Activated CD4-positive, alpha-beta T cell treated with anti-CD3 and anti-CD28 coated beads, Interleukin-2, amount 10 ng/mL, durations not matched to agents 24 days and 14 days (primary cell): ENCODE results near the gene BOLL. TPM values are rescaled to one million over a fixed set of nuclear protein-coding genes. Genes with fewer than 3 reads are reported as not detected.
"Not testable (repeated sequence)": the region's sequence is repeated elsewhere in the genome, so short reads cannot be mapped to it uniquely, and the experiment has no call there.

Experiments
- DNase-seq: peaks from one replicate; pipeline ENCODE4 v3.0.0; 2022
- H3K27ac Mint-ChIP-seq: one replicate; pipeline ENCODE4 v1.8.0; 2022; ENCODE audit warnings: mild to moderate bottlenecking, mixed read lengths
- H3K27me3 Mint-ChIP-seq: one replicate; pipeline ENCODE4 v1.8.0; 2022; ENCODE audit warnings: mixed read lengths
- H3K36me3 Mint-ChIP-seq: one replicate; pipeline ENCODE4 v1.8.0; 2022; ENCODE audit warnings: low read depth, mild to moderate bottlenecking, mixed read lengths
- H3K4me1 Mint-ChIP-seq: one replicate; pipeline ENCODE4 v1.8.0; 2021; ENCODE audit warnings: mixed read lengths
- H3K4me3 Mint-ChIP-seq: one replicate; pipeline ENCODE4 v1.8.0; 2022; ENCODE audit warnings: mild to moderate bottlenecking, moderate library complexity, mixed read lengths
- H3K9me3 Mint-ChIP-seq: one replicate; pipeline ENCODE4 v1.8.0; 2021; ENCODE audit warnings: mixed read lengths
- intact Hi-C: fragments of 100-400 bp; cut with micrococcal nuclease; formaldehyde crosslinking; loops from one replicate; pipeline ENCODE4 v1.15.1; 2023
- total RNA-seq: library from RNA; stranded (reverse); gene quantifications from 2 replicates; pipeline ENCODE4 v1.2.3, GENCODE V29; 2022

The BOLL gene, protein sequence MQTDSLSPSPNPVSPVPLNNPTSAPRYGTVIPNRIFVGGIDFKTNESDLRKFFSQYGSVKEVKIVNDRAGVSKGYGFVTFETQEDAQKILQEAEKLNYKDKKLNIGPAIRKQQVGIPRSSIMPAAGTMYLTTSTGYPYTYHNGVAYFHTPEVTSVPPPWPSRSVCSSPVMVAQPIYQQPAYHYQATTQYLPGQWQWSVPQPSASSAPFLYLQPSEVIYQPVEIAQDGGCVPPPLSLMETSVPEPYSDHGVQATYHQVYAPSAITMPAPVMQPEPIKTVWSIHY
- not detected in 2 replicates for total RNA-seq

DNA sequence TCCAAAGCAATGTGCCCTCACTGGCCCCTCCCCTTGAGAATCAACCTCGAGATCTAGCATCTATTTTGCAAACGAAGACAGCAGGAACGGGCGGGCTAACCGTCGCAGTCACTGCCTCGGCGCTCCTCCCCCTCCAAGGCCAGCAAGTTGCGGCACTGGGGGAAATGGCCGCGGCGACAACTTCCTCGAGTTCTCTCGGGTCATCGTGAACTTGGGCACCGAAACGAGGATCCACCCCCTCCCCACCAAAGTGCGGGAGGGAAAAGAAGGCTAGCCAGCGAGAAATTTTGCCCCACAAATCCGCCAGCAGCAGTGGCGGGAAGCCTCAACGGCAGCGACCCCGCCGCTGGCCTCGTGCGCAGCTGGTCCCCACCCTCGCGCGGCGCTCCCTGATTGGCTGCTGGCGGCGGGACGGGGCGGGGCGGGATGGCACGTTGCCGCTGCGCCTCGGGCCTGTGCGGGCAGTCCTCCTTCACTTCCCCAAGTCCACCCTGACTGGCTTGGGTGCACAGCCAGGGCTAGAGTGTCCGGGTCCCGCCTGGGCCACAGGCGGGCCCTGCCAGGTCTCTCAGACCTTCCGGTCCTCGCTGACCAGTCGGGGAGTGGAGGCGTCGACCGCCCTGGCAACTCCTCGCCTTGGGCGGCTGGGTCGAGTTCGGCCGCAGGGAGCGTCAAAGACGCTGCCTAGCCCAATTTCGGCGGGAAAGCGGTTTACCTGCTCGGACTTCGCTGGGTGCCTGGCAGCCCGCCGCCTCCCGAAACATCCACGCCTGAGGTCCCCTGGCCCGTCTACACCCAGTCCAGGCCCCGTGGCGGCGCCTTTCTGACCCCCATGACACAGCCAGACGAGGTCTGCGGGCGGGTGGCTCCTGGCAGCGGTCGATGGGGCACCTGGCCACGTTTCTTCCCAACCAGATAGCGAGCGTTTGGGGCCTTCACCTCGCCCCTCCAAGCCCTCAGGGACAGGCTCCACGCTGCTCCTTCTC lies at the start of gene BOLL:
TSS of gene BOLL (minus strand) at position 364 of the 986 bp plus-strand sequence. CDS start 3,469 bp downstream, outside the sequence.
- peaks cover 2% of the 10 kb centered on the region for H3K4me1 Mint-ChIP-seq
- H3K36me3 Mint-ChIP-seq: no peaks in the 10 kb centered on the region
- no peaks in the 10 kb centered on the region for H3K9me3 Mint-ChIP-seq
- peak within 1 kb of the TSS; percentile 81 for H3K4me3 Mint-ChIP-seq
- H3K27ac Mint-ChIP-seq: no peak within 1 kb of the TSS
- no peak for DNase-seq
- intact Hi-C loops: no loop called here
- peaks cover 36% of the 10 kb centered on the region for H3K27me3 Mint-ChIP-seq

DNA sequence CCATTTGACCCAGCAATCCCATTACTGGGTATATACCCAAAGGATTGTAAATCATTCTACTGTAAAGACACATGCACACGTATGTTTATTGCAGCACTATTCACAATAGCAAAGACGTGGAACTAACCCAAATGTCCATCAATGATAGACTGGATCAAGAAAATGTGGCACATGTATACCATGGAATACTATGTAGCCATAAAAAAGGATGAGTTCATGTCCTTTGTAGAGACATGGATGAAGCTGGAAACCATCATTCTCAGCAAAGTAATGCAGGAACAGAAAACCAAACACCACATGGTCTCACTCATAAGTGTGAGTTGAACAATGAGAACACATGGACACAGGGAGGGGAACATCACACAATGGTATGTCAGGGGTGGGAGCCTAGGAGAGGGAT lies 49.7 kb upstream of the BOLL start:
- H3K4me3 Mint-ChIP-seq, H3K27ac Mint-ChIP-seq, H3K27me3 Mint-ChIP-seq, DNase-seq, H3K36me3 Mint-ChIP-seq: not testable (repeated sequence)
- peaks cover 20% of the 10 kb centered on the region for H3K4me1 Mint-ChIP-seq
- intact Hi-C loops: loop anchor here (5.0 kb wide), 1 partner anchor 118 kb away; no protein-coding TSS in a partner anchor
- H3K9me3 Mint-ChIP-seq: peaks cover 16% of the 10 kb centered on the region

DNA sequence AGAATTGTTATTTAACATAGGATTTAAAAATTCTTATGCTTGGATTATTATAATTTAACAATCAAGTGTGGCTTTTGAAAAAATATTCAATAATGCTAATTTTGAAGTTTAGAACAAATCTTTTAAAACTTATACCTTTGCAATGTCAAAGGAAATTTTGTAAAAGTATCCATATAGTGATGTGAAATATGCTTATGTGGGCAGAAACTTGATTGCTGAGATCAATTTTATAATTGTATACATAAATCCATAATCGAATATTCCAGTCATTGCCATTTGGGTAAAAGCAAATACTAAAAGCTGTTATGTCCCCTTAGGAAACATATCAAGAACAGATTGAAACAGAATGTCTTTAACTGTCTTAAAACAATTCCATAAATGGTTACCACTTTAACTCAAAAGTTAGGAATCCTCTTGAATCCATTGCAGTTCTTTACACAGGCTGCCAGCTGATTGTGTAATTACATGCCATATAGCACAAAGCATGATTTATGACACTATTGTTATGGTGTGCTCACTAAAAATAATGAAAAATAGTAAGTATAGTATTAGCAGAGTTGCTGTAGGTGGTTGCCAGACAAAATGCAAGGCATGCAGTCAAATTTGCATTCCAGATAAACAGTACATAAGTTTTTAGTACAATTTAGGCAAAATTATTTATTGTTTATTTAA lies 43.5 kb upstream of the BOLL start:
- H3K4me3 Mint-ChIP-seq: no peak overlapping the region
- H3K36me3 Mint-ChIP-seq: peaks cover 2% of the 10 kb centered on the region
- no peaks in the 10 kb centered on the region for H3K4me1 Mint-ChIP-seq
- H3K9me3 Mint-ChIP-seq: peaks cover 11% of the 10 kb centered on the region
- H3K27me3 Mint-ChIP-seq: no peaks in the 10 kb centered on the region
- intact Hi-C loops: no loop called here
- no peak overlapping the region for H3K27ac Mint-ChIP-seq
- DNase-seq: no peak

DNA sequence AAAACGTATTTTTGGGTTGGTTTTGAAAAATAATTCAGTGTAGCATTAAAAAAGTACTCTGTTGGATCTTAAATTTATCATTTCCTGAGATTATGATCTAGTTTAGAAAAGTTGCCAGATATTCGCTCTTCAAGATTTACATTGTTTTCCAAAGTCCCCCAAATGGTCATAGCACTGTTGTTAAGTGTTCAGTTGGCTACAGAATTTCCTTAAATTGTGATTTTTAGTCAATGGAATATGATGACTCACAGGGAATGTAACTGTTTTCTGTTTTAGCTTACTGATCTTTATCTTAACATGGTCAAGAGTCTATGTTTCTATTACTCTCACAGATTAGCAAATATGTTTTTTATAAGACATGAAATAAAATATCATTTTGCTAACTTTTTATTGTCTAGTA lies 42.5 kb upstream of the BOLL start:
- Mint-ChIP-seq H3K36me3 (no peaks in the 10 kb centered on the region), H3K27ac (no peak overlapping the region), H3K9me3 (peaks cover 9% of the 10 kb centered on the region), H3K4me1 (no peaks in the 10 kb centered on the region), H3K27me3 (no peaks in the 10 kb centered on the region), H3K4me3 (no peak overlapping the region)
- no peak for DNase-seq
- intact Hi-C loops: no loop called here

DNA sequence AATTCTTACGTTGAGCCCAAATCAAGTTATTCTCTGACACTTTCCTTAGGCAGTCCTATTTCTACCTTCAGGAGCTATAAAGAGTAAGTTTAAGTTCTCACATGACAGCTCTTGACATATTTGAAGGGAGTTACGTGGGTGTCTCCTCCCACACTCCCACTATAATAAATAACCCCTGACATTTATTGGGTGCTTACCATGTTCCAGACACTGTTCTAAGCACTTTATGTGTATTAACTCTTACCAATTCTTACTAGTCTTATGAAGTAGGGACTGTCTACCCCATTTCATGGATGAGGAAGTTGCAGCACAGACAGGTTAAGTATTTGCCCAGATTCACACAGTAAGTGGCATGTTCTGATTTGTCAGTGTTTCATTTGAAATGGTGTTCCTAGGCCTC lies 37.2 kb upstream of the BOLL start:
- Mint-ChIP-seq H3K27ac (no peak overlapping the region), H3K27me3 (no peaks in the 10 kb centered on the region), H3K9me3 (peaks cover 3% of the 10 kb centered on the region), H3K4me3 (no peak overlapping the region), H3K4me1 (peaks cover 2% of the 10 kb centered on the region), H3K36me3 (no peaks in the 10 kb centered on the region)
- no peak for DNase-seq
- intact Hi-C loops: no loop called here

DNA sequence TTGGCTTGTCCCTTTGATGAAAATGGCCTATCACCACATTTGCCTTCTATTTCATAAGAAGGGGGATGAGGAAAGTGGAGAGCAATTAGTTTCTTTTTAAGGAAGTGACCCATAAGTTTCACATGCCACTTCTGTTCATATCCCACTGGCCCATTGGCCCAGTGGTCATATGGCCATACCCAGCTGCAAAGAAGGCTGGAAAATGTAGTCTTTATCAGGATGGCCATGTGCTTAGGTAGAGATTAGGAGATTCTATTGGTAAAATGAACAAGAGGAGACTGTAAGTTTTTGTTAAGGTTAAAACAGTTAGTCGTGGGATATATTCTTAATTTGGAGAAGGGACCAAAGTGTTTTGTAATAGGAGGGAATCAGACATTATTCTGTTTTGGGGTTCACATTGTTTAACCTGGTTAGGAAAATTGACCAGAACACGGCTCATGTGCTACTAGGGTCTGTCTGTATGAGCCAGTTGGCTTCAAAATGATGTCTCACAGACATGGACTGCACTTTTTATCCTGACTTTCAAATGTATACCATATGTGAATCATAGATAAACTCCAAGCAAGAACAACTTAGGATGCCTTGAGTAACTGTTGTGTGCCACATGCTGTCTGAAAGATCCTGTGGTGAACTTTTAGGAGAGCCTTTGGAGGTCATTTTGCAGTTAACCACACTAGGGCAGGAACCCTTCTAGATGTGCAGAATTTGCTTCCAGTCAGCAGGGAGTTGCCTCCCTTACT lies 36.6 kb upstream of the BOLL start:
- intact Hi-C loops: no loop called here
- peaks cover 2% of the 10 kb centered on the region for H3K4me1 Mint-ChIP-seq
- no peaks in the 10 kb centered on the region for H3K36me3 Mint-ChIP-seq
- H3K4me3 Mint-ChIP-seq: no peak overlapping the region
- no peak for DNase-seq
- no peaks in the 10 kb centered on the region for H3K27me3 Mint-ChIP-seq
- no peak overlapping the region for H3K27ac Mint-ChIP-seq
- H3K9me3 Mint-ChIP-seq: peaks cover 3% of the 10 kb centered on the region

DNA sequence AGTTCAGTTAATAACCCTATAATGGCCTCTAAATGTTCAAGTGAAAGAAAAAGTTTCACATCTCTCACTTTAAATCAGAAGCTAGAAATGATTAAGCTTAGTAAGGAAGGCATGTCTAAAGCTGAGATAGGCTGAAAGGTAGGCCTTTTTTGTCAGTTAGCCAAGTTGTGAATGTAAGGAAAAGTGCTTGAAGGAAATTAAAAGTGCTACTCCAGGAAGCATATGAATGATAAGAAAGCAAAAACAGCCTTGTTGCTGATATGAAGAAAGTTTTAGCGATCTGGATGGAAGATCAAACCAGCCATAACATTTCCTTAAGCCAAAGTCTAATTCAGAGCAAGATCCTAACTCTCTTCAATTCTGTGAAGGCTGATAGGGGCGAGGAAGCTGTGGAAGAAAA lies 29.4 kb upstream of the BOLL start:
- no peaks in the 10 kb centered on the region for H3K9me3 Mint-ChIP-seq
- H3K4me1 Mint-ChIP-seq: peaks cover 6% of the 10 kb centered on the region
- H3K4me3 Mint-ChIP-seq: no peak overlapping the region
- intact Hi-C loops: no loop called here
- peaks cover under 1% of the 10 kb centered on the region for H3K27me3 Mint-ChIP-seq
- DNase-seq: no peak
- no peaks in the 10 kb centered on the region for H3K36me3 Mint-ChIP-seq
- no peak overlapping the region for H3K27ac Mint-ChIP-seq

DNA sequence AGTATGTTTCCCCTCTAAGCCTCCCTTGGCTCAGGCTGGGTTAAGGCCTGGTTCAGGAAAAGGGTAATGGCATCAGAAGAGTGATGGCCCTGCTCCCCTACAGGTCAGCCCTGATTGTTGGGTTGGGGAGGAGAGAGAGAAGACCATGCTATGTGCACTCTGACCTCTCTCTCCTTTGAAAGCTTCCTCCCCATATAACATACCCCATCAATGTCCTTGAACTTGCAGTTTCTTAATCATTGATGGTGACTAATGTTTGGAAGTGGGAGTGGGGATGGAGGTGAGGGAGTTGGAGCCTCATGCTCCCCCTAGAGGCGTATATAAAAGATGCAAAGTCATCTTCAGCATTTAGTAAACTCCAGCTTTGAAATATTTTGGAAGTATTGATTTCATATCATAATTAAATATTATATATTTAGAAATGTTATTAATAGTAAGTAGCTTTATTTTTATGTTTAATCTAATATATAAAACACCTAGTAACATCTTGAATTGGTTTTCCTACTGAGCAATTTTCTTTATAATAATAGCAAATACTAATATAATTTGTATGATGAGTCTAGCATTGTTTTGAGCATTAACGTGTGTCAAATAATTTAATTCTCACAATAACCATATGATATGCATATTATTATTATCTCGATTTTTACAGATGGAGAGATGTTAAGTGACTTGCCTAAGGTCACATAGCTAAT lies 28.1 kb upstream of the BOLL start:
- no peak for DNase-seq
- Mint-ChIP-seq H3K4me3 (no peak overlapping the region), H3K27ac (no peak overlapping the region), H3K4me1 (peaks cover 12% of the 10 kb centered on the region), H3K27me3 (peaks cover 3% of the 10 kb centered on the region), H3K9me3 (no peaks in the 10 kb centered on the region), H3K36me3 (no peaks in the 10 kb centered on the region)
- intact Hi-C loops: no loop called here

DNA sequence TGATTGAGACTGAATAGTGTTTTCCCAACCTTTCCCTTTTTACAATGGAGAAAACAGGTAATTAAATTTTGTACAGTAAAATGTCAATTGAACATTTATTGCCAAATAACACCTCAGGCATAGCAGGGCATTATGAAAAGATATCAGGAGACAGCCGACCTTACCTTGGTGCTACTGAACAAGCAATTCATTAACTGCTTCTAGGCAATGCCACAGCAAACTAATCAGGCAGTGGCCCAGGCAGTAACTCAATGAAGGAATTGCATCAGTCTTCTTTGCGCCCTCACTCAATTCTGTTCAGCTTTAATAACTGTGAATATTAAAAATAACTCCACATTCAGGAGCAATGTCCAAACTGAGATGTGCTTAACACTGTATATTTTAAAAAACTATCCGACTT lies 25.4 kb upstream of the BOLL start:
- H3K4me3 Mint-ChIP-seq: no peak overlapping the region
- no peaks in the 10 kb centered on the region for H3K9me3 Mint-ChIP-seq
- no peaks in the 10 kb centered on the region for H3K36me3 Mint-ChIP-seq
- DNase-seq: no peak
- H3K4me1 Mint-ChIP-seq: peaks cover 21% of the 10 kb centered on the region
- intact Hi-C loops: no loop called here
- no peak overlapping the region for H3K27ac Mint-ChIP-seq
- H3K27me3 Mint-ChIP-seq: peaks cover 16% of the 10 kb centered on the region

DNA sequence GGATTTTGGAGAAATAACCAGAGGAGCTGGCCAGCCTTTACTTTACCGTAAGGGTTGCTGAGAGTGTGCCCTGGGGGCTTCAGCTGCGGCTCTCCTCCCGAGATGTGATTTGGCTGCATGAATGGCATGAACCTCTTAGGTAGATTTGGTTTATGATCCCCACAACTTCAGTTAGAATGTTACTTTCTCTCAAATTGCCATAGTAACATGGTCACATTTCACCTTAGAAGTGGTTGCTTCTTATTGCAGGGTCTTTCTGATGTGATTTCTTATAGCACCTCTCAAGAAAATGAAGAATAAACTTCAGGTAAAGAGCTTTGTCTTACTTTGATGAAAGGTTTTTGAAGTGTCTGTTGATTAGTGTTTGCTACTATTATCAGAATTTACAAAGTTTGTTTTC lies 24.9 kb upstream of the BOLL start:
- Mint-ChIP-seq H3K4me3 (no peak overlapping the region), H3K36me3 (no peaks in the 10 kb centered on the region), H3K9me3 (no peaks in the 10 kb centered on the region), H3K4me1 (peaks cover 23% of the 10 kb centered on the region), H3K27me3 (peaks cover 18% of the 10 kb centered on the region), H3K27ac (no peak overlapping the region)
- intact Hi-C loops: no loop called here
- DNase-seq: no peak

DNA sequence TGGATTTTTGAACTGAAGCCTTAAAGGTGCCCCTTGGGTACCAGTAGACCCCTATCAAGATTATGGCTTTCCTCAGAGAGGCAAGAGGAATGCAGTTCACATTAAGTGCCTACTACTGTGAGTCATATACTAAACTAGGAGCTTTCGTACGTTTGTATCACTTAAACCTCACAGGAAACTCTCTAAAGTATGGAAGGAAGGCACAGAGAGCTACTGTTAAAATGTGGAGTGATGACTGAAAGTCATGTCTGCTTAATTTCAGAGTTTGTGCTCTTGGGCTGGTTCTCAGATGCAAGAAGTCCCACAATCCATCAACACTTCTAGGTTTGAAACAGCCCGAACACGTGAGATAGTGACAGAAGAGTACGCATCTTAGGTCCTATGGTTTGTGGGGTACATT lies 23.9 kb upstream of the BOLL start:
- DNase-seq: peak; percentile 51
- intact Hi-C loops: no loop called here
- H3K4me3 Mint-ChIP-seq: no peak overlapping the region
- no peaks in the 10 kb centered on the region for H3K36me3 Mint-ChIP-seq
- H3K27me3 Mint-ChIP-seq: peaks cover 18% of the 10 kb centered on the region
- peaks cover 19% of the 10 kb centered on the region for H3K4me1 Mint-ChIP-seq
- H3K27ac Mint-ChIP-seq: no peak overlapping the region
- H3K9me3 Mint-ChIP-seq: no peaks in the 10 kb centered on the region

DNA sequence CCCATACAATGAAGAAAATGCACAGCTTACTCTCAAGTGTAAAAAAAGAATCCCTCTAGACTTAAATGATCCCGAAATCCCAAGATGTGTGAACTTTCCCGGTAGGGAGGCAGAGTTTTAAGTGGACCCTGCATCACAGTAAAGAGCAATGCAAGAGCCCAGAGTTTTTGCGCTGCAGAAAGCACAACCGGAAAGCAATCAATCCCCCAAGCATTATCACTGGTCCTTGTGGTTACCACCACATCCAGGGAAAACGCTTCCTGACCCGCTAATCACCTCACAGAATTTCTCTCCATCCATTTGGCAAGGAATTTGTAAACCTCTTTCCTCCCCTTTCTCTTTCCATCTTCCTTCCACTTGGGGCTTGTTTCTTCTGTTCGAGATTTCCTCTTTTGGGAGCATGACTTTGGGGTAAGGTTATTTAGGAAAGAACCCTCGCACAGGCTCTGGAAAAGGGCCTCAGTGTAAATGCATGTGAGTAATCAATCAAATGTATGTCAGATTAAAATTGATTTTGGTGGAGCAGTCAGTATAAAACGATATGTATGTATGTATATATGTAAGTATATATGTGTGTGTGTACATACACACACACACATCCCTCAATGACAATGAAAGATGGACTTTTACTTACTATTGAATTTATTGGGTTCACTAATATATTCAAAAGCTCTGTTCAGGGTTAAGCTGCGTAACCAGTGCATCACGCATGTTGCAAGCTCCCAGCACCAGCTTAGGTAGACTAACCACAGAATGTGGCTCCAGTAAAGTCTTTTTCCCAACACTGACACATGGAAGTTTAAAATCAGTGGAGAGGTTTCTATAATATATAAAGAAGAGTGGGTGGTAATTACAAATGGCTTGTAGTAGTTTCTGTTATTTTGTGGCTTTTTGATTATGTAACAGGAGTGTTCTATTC lies 20.9 kb upstream of the BOLL start:
- no peak for DNase-seq
- H3K36me3 Mint-ChIP-seq: no peaks in the 10 kb centered on the region
- peak overlapping the region; percentile 15 for H3K27ac Mint-ChIP-seq
- H3K9me3 Mint-ChIP-seq: no peaks in the 10 kb centered on the region
- intact Hi-C loops: loop anchor here (2.0 kb wide), 2 partner anchors 33 to 239 kb away; no protein-coding TSS in a partner anchor
- peaks cover 30% of the 10 kb centered on the region for H3K27me3 Mint-ChIP-seq
- H3K4me1 Mint-ChIP-seq: peaks cover 27% of the 10 kb centered on the region
- H3K4me3 Mint-ChIP-seq: peak overlapping the region; percentile 74
